ENCODE measurements around the gene OSBPL5. TPM values are rescaled to one million over a fixed set of nuclear protein-coding genes. Genes with fewer than 3 reads are reported as not detected.

Gene OSBPL5
- total RNA-seq, 4 donors from 2014 or later: 43.4 to 75.2 (median 56.8) TPM

- Histone ChIP-seq H3K4me3 (no peak overlapping the region), H3K27me3 (no peaks in the 10 kb centered on the region), H3K9me3 (no peaks in the 10 kb centered on the region), H3K27ac (peak overlapping the region; percentile 81), H3K4me1 (peaks cover 96% of the 10 kb centered on the region), H3K36me3 (peaks cover 5% of the 10 kb centered on the region)
- TF ChIP-seq, protein P1, sequence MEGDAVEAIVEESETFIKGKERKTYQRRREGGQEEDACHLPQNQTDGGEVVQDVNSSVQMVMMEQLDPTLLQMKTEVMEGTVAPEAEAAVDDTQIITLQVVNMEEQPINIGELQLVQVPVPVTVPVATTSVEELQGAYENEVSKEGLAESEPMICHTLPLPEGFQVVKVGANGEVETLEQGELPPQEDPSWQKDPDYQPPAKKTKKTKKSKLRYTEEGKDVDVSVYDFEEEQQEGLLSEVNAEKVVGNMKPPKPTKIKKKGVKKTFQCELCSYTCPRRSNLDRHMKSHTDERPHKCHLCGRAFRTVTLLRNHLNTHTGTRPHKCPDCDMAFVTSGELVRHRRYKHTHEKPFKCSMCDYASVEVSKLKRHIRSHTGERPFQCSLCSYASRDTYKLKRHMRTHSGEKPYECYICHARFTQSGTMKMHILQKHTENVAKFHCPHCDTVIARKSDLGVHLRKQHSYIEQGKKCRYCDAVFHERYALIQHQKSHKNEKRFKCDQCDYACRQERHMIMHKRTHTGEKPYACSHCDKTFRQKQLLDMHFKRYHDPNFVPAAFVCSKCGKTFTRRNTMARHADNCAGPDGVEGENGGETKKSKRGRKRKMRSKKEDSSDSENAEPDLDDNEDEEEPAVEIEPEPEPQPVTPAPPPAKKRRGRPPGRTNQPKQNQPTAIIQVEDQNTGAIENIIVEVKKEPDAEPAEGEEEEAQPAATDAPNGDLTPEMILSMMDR (IDR thresholded peaks at IDR 0.05): no peak
- 91% methylated on average over 9 of the region's 22 CpGs for WGBS
- no peak for DNase-seq (ENCODE audit: low spot score in 2 of 2)
Observed at GRCh38 chr11:3157381-3158130, 7.6 kb downstream of the OSBPL5 start.

- no peak overlapping the region for H3K4me3 ChIP-seq
- no peaks in the 10 kb centered on the region for H3K27me3 ChIP-seq
- TF ChIP-seq POLR2A (IDR thresholded peaks at IDR 0.05): no peak
- TF ChIP-seq, protein P1 (IDR thresholded peaks at IDR 0.05): no peak
- TF ChIP-seq EP300 (IDR thresholded peaks at IDR 0.05): no peak
- TF ChIP-seq POLR2AphosphoS5 (IDR thresholded peaks at IDR 0.05): no peak
- H3K4me1 ChIP-seq: peaks cover 92% of the 10 kb centered on the region
- DNase-seq (ENCODE audit: low spot score in 2 of 2): no peak
- WGBS: 51% methylated on average over 15 of the region's 31 CpGs
- peaks cover 13% of the 10 kb centered on the region for H3K36me3 ChIP-seq
- H3K9me3 ChIP-seq: no peaks in the 10 kb centered on the region
- H3K27ac ChIP-seq: peak overlapping the region; percentile 81
Observed at GRCh38 chr11:3156661-3157311, 8.3 kb downstream of the OSBPL5 start.

- H3K27ac ChIP-seq: peak overlapping the region; percentile 81
- WGBS: 55% methylated on average over 7 of the region's 14 CpGs
- peaks cover 87% of the 10 kb centered on the region for H3K4me1 ChIP-seq
- no peak for DNase-seq (ENCODE audit: low spot score in 2 of 2)
- no peak for TF ChIP-seq POLR2A (IDR thresholded peaks at IDR 0.05)
- TF ChIP-seq POLR2AphosphoS5 (IDR thresholded peaks at IDR 0.05): no peak
- H3K9me3 ChIP-seq: no peaks in the 10 kb centered on the region
- H3K36me3 ChIP-seq: peaks cover 13% of the 10 kb centered on the region
- H3K27me3 ChIP-seq: no peaks in the 10 kb centered on the region
- peak overlapping the region; percentile 13 for H3K4me3 ChIP-seq
Observed at GRCh38 chr11:3156282-3156660, 8.8 kb downstream of the OSBPL5 start.

DNA sequence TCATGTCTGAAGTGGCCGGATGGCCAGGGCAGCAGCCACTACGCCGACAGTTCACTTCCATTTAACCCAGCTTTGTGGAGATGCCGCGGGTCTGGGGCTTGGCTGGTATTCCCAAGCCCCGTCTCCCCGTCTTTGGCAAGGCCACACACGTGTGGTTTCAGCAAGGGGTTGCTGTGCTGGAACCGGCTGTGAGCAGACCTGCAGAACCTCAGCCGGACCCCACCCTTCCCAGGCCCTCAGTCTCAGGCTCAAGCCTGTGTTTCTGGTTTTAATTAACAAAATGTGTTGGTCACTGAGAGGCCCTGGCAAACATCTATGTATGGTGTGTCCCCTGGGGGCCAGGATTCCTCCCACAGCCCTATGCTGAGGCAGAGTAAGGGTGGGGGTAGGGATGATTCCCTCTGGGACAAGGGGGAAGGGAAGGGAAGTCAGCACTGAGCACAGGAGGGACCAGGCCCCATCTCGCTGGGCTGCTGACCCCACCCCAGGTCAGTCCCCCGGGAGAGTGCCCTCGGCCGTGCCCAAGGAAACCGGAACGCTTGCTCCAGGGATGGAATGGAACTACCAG lies 9.3 kb downstream of the OSBPL5 start:
- DNase-seq (ENCODE audit: low spot score in 2 of 2): no peak
- 55% methylated on average over 16 of the region's 16 CpGs for WGBS
- H3K27ac ChIP-seq: peak overlapping the region; percentile 81
- no peaks in the 10 kb centered on the region for H3K9me3 ChIP-seq
- peak overlapping the region; percentile 13 for H3K4me3 ChIP-seq
- peaks cover 82% of the 10 kb centered on the region for H3K4me1 ChIP-seq
- H3K27me3 ChIP-seq: no peaks in the 10 kb centered on the region
- no peak for TF ChIP-seq POLR2AphosphoS5 (IDR thresholded peaks at IDR 0.05)
- TF ChIP-seq POLR2A (IDR thresholded peaks at IDR 0.05): no peak
- TF ChIP-seq, protein P1 (IDR thresholded peaks at IDR 0.05): no peak
- TF ChIP-seq EP300 (IDR thresholded peaks at IDR 0.05): no peak
- H3K36me3 ChIP-seq: peaks cover 13% of the 10 kb centered on the region

DNA sequence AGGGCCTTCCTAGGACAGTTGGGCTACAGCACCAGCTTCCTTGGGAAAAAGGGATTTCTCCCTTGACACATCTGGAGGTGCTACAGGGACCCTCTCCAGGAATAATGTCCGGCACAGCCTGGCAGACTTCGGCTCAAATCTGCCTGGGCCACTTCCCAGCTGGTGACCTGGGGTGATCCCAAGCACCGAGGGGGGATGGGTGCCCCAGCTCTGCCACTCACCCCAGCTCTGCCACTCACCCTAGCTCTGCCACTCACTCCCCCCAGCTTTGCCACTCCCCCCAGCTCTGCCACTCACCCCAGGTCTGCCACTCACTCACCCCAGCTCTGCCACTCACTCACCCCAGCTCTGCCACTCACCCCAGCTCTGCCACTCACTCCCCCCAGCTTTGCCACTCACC lies 9.9 kb downstream of the OSBPL5 start:
- 53% methylated on average over 3 of the region's 3 CpGs for WGBS

More for the DNA sequence above, 9.9 kb downstream of the OSBPL5 start:
- DNase-seq (ENCODE audit: low spot score in 2 of 2): no peak
- H3K9me3 ChIP-seq: no peaks in the 10 kb centered on the region
- H3K27ac ChIP-seq: peak overlapping the region; percentile 81
- H3K4me1 ChIP-seq: peaks cover 76% of the 10 kb centered on the region
- H3K36me3 ChIP-seq: peaks cover 13% of the 10 kb centered on the region
- H3K4me3 ChIP-seq: no peak overlapping the region
- no peak for TF ChIP-seq POLR2A (IDR thresholded peaks at IDR 0.05)
- TF ChIP-seq EP300 (IDR thresholded peaks at IDR 0.05): no peak
- no peak for TF ChIP-seq POLR2AphosphoS5 (IDR thresholded peaks at IDR 0.05)
- TF ChIP-seq, protein P1 (IDR thresholded peaks at IDR 0.05): no peak
- H3K27me3 ChIP-seq: no peaks in the 10 kb centered on the region
